ENCODE results near the gene SHH. TPM values are rescaled to one million over a fixed set of nuclear protein-coding genes. Genes with fewer than 3 reads are reported as not detected.

SHH gene
- total and polyA plus RNA-seq, 7 experiments from 2014 or later, result not detected

GRCh38 chr7:155794196-155794595, 18.1 kb downstream of the SHH start:
- no peaks in the 10 kb centered on the region for H3K9me3 Mint-ChIP-seq
- Histone ChIP-seq H3K9me3 (ENCODE audit: control insufficient read depth in 2 of 3, low read length in 3 of 3) (no peaks in the 10 kb centered on the region), H3K27me3 (ENCODE audit: control insufficient read depth in 2 of 2, insufficient read depth in 2 of 2, low read length in 2 of 2) (no peaks in the 10 kb centered on the region), H3K36me3 (ENCODE audit: control insufficient read depth in 2 of 3, insufficient read depth in 3 of 3, low read length in 3 of 3) (no peaks in the 10 kb centered on the region), H3K27ac (ENCODE audit: low read depth, low read length) (no peak overlapping the region), H3K4me3 (ENCODE audit: low read length) (no peak overlapping the region), H3K4me1 (ENCODE audit: control insufficient read depth in 2 of 2, insufficient read depth in 2 of 2, low read length in 2 of 2) (no peaks in the 10 kb centered on the region)
- POLR2A ChIA-PET, result no interaction called here
- ATAC-seq, result no peak
- peak overlapping the region in 1 of 10 donors; percentile 64 for H3K4me3 Mint-ChIP-seq
- CTCF ChIA-PET, result no interaction called here
- peaks cover 0 to 5% (median 0%) of the 10 kb centered on the region in 5 donors for H3K36me3 Mint-ChIP-seq
- peaks cover 0 to 11% (median 8%) of the 10 kb centered on the region in 7 donors for H3K4me1 Mint-ChIP-seq
- no peak for DNase-seq
- H3K27ac Mint-ChIP-seq, result no peak overlapping the region
- H3K27me3 Mint-ChIP-seq, result peaks cover 9 to 21% (median 12%) of the 10 kb centered on the region in 5 donors
- intact Hi-C loops (cut with micrococcal nuclease), result no loop called here

- H3K4me3 ChIP-seq (ENCODE audit: low read length), result no peak overlapping the region
- no peaks in the 10 kb centered on the region for H3K9me3 ChIP-seq (ENCODE audit: control insufficient read depth in 2 of 3, low read length in 3 of 3)
- no peaks in the 10 kb centered on the region for H3K4me1 ChIP-seq (ENCODE audit: control insufficient read depth in 2 of 2, insufficient read depth in 2 of 2, low read length in 2 of 2)
- DNase-seq (no peak), ATAC-seq (no peak)
- Mint-ChIP-seq H3K36me3 (peaks cover 0 to 5% (median 0%) of the 10 kb centered on the region in 5 donors), H3K27me3 (peaks cover 5 to 17% (median 7%) of the 10 kb centered on the region in 5 donors), H3K27ac (no peak overlapping the region), H3K4me3 (no peak overlapping the region), H3K9me3 (no peaks in the 10 kb centered on the region), H3K4me1 (peaks cover 0 to 6% (median 6%) of the 10 kb centered on the region in 7 donors)
- H3K27ac ChIP-seq (ENCODE audit: low read depth, low read length), result no peak overlapping the region
- ChIA-PET POLR2A (no interaction called here), CTCF (no interaction called here)
- H3K27me3 ChIP-seq (ENCODE audit: control insufficient read depth in 2 of 2, insufficient read depth in 2 of 2, low read length in 2 of 2), result no peaks in the 10 kb centered on the region
- intact Hi-C loops (cut with micrococcal nuclease), result no loop called here
- no peaks in the 10 kb centered on the region for H3K36me3 ChIP-seq (ENCODE audit: control insufficient read depth in 2 of 3, insufficient read depth in 3 of 3, low read length in 3 of 3)
Measured at GRCh38 chr7:155793720-155794119, 18.5 kb downstream of the SHH start.

DNA sequence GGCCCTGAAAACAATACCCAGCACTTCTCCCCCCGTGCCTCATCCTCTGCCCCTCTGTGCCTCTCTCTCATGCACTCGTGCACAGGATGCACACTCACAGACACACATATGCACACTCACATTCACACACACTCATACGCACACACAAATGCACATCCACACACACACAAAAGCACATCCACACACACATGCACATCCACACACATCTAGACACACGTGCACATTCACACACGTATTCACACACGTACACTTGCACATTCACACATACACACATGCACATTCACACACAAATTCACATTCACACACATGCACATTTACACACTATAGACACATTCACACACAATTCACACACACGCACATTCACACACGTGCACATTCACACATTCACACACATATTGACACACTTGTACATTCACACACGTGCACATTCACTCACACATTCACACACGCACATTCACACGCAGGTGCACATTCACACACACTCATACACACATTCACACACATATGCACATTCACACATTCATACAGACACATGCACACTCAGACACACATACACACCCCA, 19.2 kb downstream of the SHH start:
- ATAC-seq, result no peak
- no peaks in the 10 kb centered on the region for H3K9me3 ChIP-seq (ENCODE audit: control insufficient read depth in 2 of 3, low read length in 3 of 3)
- Mint-ChIP-seq H3K27ac (no peak overlapping the region), H3K4me3 (no peak overlapping the region), H3K27me3 (peaks cover 0 to 10% (median 1%) of the 10 kb centered on the region in 5 donors), H3K36me3 (no peaks in the 10 kb centered on the region), H3K9me3 (no peaks in the 10 kb centered on the region), H3K4me1 (no peaks in the 10 kb centered on the region)
- intact Hi-C loops (cut with micrococcal nuclease), result no loop called here
- DNase-seq, result no peak
- no peak overlapping the region for H3K27ac ChIP-seq (ENCODE audit: low read depth, low read length)
- CTCF ChIA-PET, result no interaction called here
- no peaks in the 10 kb centered on the region for H3K4me1 ChIP-seq (ENCODE audit: control insufficient read depth in 2 of 2, insufficient read depth in 2 of 2, low read length in 2 of 2)
- H3K36me3 ChIP-seq (ENCODE audit: control insufficient read depth in 2 of 3, insufficient read depth in 3 of 3, low read length in 3 of 3), result no peaks in the 10 kb centered on the region
- POLR2A ChIA-PET, result no interaction called here
- H3K4me3 ChIP-seq (ENCODE audit: low read length), result no peak overlapping the region
- H3K27me3 ChIP-seq (ENCODE audit: control insufficient read depth in 2 of 2, insufficient read depth in 2 of 2, low read length in 2 of 2), result no peaks in the 10 kb centered on the region

- no peaks in the 10 kb centered on the region for H3K27me3 ChIP-seq (ENCODE audit: control insufficient read depth in 2 of 2, insufficient read depth in 2 of 2, low read length in 2 of 2)
- no peak overlapping the region for H3K27ac Mint-ChIP-seq
Measured at GRCh38 chr7:155792315-155792960, 19.8 kb downstream of the SHH start.

DNA sequence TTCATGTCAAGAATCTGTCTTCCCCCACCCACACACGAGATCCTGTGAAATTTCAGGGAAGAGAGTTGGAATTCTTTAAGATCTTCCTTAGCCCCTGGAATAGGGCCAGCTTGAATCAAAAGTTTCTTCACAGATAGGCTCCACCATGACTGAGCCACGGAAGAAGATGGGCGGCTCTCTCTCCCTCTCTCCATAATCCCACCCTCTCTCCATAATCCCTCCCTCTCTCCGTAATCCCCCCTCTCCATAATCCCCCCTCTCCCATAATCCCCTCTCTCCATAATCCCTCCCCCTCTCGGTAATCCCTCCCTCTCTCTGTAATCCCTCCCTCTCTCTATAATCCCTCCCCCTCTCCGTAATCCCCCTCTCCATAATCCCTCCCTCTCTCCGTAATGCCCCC, 20.4 kb downstream of the SHH start:
- H3K27ac Mint-ChIP-seq, result no peak overlapping the region
- no peaks in the 10 kb centered on the region for H3K9me3 ChIP-seq (ENCODE audit: control insufficient read depth in 2 of 3, low read length in 3 of 3)
- no peaks in the 10 kb centered on the region for H3K4me1 ChIP-seq (ENCODE audit: control insufficient read depth in 2 of 2, insufficient read depth in 2 of 2, low read length in 2 of 2)
- no peak overlapping the region for H3K4me3 Mint-ChIP-seq
- no peak overlapping the region for H3K4me3 ChIP-seq (ENCODE audit: low read length)
- intact Hi-C loops (cut with micrococcal nuclease), result no loop called here
- ChIA-PET CTCF (no interaction called here), POLR2A (interaction anchor here (0.6 kb wide), 1 partner anchor 1023 kb away, joined by 3 read pairs; no protein-coding TSS in a partner anchor)
- H3K9me3 Mint-ChIP-seq, result no peaks in the 10 kb centered on the region
- no peaks in the 10 kb centered on the region for H3K36me3 ChIP-seq (ENCODE audit: control insufficient read depth in 2 of 3, insufficient read depth in 3 of 3, low read length in 3 of 3)
- H3K27ac ChIP-seq (ENCODE audit: low read depth, low read length), result no peak overlapping the region
- DNase-seq, result no peak
- H3K4me1 Mint-ChIP-seq, result peaks cover 0 to 5% (median 4%) of the 10 kb centered on the region in 7 donors
- H3K27me3 Mint-ChIP-seq, result peaks cover 3 to 12% (median 5%) of the 10 kb centered on the region in 5 donors
- H3K36me3 Mint-ChIP-seq, result no peaks in the 10 kb centered on the region
- ATAC-seq, result no peak
- no peaks in the 10 kb centered on the region for H3K27me3 ChIP-seq (ENCODE audit: control insufficient read depth in 2 of 2, insufficient read depth in 2 of 2, low read length in 2 of 2)

More at GRCh38 chr7:155792315-155792960, 19.8 kb downstream of the SHH start:
- Histone ChIP-seq H3K9me3 (ENCODE audit: control insufficient read depth in 2 of 3, low read length in 3 of 3) (no peaks in the 10 kb centered on the region), H3K4me3 (ENCODE audit: low read length) (no peak overlapping the region), H3K36me3 (ENCODE audit: control insufficient read depth in 2 of 3, insufficient read depth in 3 of 3, low read length in 3 of 3) (no peaks in the 10 kb centered on the region), H3K4me1 (ENCODE audit: control insufficient read depth in 2 of 2, insufficient read depth in 2 of 2, low read length in 2 of 2) (no peaks in the 10 kb centered on the region), H3K27ac (ENCODE audit: low read depth, low read length) (no peak overlapping the region)
- H3K9me3 Mint-ChIP-seq, result no peaks in the 10 kb centered on the region
- H3K4me3 Mint-ChIP-seq, result no peak overlapping the region
- no peaks in the 10 kb centered on the region for H3K36me3 Mint-ChIP-seq
- DNase-seq (no peak), ATAC-seq (no peak)
- ChIA-PET CTCF (no interaction called here), POLR2A (no interaction called here)
- intact Hi-C loops (cut with micrococcal nuclease), result no loop called here
- peaks cover 3 to 12% (median 5%) of the 10 kb centered on the region in 5 donors for H3K27me3 Mint-ChIP-seq
- H3K4me1 Mint-ChIP-seq, result peaks cover 0 to 5% (median 4%) of the 10 kb centered on the region in 7 donors

DNA sequence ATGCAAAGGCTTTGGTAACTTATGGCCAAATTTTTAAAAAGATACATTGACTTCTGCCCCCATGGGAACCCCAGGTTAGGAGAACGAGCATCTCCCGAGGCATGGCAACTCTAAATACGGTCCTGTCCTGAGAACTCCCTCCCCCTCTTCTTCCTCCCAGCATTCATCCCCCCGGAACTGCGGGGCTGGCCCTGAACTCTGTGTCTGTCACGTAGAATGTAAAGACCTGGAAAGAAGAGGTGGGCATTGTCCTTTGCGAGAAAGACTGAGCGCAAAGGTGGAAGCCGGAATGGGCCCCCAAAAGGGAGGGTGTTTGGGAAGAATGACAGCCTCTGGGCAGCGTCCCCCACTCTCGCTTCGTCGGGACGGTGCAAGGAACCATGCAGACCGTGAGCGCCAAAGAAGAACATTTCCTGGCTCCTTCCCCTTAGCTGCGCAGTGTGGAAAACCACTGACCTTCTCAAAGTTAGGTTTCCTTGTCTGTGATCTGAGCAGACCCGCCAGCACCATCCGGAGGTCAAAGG, 21.0 kb downstream of the SHH start:
- no peaks in the 10 kb centered on the region for H3K36me3 ChIP-seq (ENCODE audit: control insufficient read depth in 2 of 3, insufficient read depth in 3 of 3, low read length in 3 of 3)
- ChIA-PET POLR2A (interaction anchor here (0.6 kb wide), 1 partner anchor 1024 kb away, joined by 3 read pairs; no protein-coding TSS in a partner anchor), CTCF (no interaction called here)
- no peaks in the 10 kb centered on the region for H3K27me3 ChIP-seq (ENCODE audit: control insufficient read depth in 2 of 2, insufficient read depth in 2 of 2, low read length in 2 of 2)
- H3K9me3 ChIP-seq (ENCODE audit: control insufficient read depth in 2 of 3, low read length in 3 of 3), result no peaks in the 10 kb centered on the region
- no peak overlapping the region for H3K27ac ChIP-seq (ENCODE audit: low read depth, low read length)
- Mint-ChIP-seq H3K4me3 (no peak overlapping the region), H3K27me3 (peaks cover 5 to 15% (median 6%) of the 10 kb centered on the region in 5 donors), H3K9me3 (no peaks in the 10 kb centered on the region), H3K36me3 (peaks cover 0 to 1% (median 0%) of the 10 kb centered on the region in 5 donors), H3K27ac (no peak overlapping the region), H3K4me1 (peaks cover 1 to 7% (median 5%) of the 10 kb centered on the region in 7 donors)
- no peaks in the 10 kb centered on the region for H3K4me1 ChIP-seq (ENCODE audit: control insufficient read depth in 2 of 2, insufficient read depth in 2 of 2, low read length in 2 of 2)
- DNase-seq (no peak), ATAC-seq (no peak)
- H3K4me3 ChIP-seq (ENCODE audit: low read length), result no peak overlapping the region
- intact Hi-C loops (cut with micrococcal nuclease), result no loop called here

DNA sequence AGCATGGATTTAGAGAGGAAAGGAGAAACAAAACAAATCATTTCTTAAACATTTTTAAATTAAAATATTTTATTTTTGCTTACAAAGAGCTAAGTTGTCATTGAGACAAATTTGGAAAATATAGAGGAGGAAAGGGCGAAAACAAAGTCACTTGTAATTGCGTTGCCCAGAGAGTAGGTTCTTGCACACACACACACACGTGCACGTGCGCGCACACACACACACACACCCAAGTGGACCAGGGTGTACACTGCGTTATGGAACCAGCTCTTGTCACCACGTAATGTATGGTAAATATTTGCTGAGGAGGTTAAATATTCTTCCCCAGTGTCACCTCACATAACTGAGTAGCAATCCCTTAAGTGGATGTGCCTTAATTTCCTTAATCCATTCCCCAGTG, 21.6 kb downstream of the SHH start:
- Mint-ChIP-seq H3K27ac (no peak overlapping the region), H3K27me3 (peaks cover 11 to 19% (median 11%) of the 10 kb centered on the region in 5 donors), H3K4me1 (peaks cover 4 to 12% (median 9%) of the 10 kb centered on the region in 7 donors), H3K36me3 (peaks cover 0 to 6% (median 3%) of the 10 kb centered on the region in 5 donors), H3K9me3 (no peaks in the 10 kb centered on the region), H3K4me3 (no peak overlapping the region)
- POLR2A ChIA-PET, result no interaction called here
- Histone ChIP-seq H3K27ac (ENCODE audit: low read depth, low read length) (no peak overlapping the region), H3K9me3 (ENCODE audit: control insufficient read depth in 2 of 3, low read length in 3 of 3) (no peaks in the 10 kb centered on the region), H3K4me1 (ENCODE audit: control insufficient read depth in 2 of 2, insufficient read depth in 2 of 2, low read length in 2 of 2) (no peaks in the 10 kb centered on the region), H3K36me3 (ENCODE audit: control insufficient read depth in 2 of 3, insufficient read depth in 3 of 3, low read length in 3 of 3) (no peaks in the 10 kb centered on the region), H3K27me3 (ENCODE audit: control insufficient read depth in 2 of 2, insufficient read depth in 2 of 2, low read length in 2 of 2) (no peaks in the 10 kb centered on the region), H3K4me3 (ENCODE audit: low read length) (no peak overlapping the region)
- CTCF ChIA-PET, result no interaction called here
- no peak for DNase-seq
- no peak for ATAC-seq
- intact Hi-C loops (cut with micrococcal nuclease), result no loop called here
